ENCODE results near the gene FAM186B. TPM values are rescaled to one million over a fixed set of nuclear protein-coding genes. Genes with fewer than 3 reads are reported as not detected.

The FAM186B gene
- total RNA-seq, 1 donor from 2014 or later = 1.2 TPM

DNA sequence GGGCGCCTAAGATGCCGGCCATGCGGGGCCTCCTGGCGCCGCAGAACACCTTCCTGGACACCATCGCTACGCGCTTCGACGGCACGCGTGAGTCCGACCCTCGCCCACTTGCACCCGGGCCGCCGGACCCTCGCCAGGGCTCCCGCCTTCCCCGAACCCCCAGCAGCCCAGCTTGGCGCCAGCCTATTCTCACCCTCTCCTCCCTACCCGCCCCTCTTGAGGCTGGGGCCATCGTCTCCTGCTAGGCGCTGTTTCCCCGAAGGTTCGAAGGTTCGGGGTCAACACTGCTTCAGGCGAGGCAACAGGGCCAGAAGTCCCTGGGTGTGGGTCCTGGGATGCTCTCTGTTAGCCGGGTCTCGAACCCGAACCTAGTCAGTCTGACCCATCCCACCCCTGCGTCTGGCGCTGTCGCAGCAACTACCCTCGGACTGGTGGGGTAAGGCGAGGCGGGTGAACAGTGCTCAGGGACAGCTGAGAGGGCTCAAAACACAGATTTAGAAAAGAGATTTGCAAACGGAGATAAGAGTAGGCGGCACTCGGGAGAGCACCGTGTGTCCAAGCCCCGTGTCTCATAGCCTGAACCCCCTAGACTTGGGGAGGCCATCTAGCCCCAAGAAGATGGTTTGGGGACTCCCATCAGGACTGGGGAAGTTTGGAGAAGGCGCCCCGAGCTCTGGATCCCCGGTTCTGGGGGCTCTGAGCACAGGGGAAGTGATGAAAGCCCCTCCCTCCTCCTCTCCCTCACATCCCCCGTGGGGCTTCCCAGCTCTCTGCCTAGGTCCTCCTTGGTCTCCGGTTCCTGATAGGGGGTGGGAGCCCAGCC, 65.8 kb downstream of the FAM186B start:
- ATAC-seq = no peak
- no peak for DNase-seq (ENCODE audit: low spot score)

DNA sequence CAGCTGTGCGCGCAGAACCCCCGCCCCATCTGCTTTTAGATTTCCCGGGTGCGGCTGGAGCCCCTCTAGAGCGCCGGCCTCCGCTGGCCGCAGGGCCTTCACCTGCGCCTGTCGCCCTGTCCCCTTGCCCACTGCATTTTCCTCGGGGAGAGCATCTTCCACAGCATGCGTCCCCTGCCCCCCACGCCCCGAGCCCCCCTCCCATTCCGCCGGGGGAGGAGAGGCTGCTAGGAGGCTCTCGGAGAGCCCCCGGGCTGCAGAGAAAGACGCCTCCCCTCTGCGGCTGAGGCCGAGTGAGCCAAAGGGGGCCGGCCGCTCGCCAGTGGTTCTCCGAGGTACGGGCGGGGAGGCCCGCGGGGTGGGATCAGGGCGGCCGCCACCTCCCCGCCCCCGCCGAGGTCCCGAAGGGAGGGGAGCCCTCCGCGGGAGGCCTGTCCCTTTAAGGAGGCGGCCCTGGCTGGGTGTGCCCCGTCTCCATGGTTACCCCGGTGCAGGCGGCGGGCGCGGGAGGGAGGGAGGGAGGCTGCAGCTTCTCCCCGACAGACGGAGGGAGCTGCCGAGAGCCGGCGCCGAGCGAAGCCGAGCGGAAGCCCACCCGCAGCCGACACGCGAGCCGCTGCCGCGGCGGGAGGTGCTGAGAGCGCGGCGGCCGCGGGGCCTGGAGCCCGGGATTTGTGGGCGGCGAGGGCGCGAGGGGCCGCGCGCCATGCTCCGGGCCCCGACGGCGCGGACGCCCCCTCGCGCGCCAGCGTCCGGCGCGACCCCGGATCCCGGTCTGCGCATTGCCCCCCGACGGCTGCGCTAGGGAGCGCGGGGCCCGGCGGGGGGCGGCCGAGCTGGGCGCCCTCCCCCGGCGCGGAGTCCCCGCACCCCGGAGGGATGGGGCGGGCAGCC, 66.7 kb downstream of the FAM186B start, which contains the start of gene KCNH3:
Gene KCNH3, plus strand, starts transcription at position 521 of the 894 bp plus-strand sequence. CDS start 387 bp downstream, outside the sequence.
- ATAC-seq (peak; percentile 88), DNase-seq (ENCODE audit: low spot score) (peak; percentile 76)

DNA sequence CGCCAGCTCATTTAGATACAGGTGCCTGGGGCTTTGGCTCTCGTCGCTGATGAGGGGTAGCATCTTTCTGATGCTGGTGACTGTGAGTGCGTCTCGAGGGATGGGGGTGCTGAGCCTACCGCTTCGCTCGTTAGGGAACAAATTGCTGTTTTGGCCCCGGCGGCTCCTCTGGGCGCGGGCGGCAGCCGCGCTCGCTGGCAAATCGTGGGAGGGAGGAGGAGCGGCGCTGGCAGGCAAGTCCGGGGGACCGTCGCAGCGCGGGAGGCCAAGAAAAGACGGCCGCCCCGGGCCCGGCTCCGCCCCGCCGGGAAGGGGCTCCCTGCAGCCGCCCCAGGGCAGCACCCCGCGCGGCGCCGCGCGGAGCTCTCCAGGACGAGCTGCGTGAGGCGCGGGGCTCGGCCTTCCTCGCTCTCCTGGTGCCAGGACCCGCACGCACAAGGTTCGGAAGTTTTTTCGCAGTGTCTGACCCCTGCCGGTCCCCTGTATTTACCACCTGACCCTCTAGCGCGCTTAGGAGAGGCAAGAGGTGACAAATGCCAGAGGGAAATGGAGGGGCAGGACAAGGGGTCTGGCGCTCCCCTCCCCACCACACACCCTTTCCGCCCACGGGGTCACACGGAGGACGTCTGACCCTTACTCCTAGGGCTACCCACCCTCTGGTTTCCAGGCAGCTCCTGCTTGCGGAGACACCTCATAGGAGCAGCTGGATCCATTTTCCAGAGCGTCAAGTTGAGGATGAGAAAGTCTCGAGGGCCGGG, 67.5 kb downstream of the FAM186B start:
- DNase-seq (ENCODE audit: low spot score) (no peak), ATAC-seq (peak; percentile 26)

Other genes starting within 250 kb of the FAM186B start
- gene SPATS2, start 238.2 kb downstream of the FAM186B start, total RNA-seq = 5.9 TPM
- gene KCNH3, start 66.6 kb downstream of the FAM186B start, total RNA-seq = 0.13 TPM
- gene MCRS1, start 37.5 kb downstream of the FAM186B start, total RNA-seq = 21.0 TPM
- 6.3 TPM for gene PRPF40B, start 17.9 kb upstream of the FAM186B start, total RNA-seq
- 3.1 TPM for gene FMNL3, start 101.8 kb upstream of the FAM186B start, total RNA-seq
- gene TMBIM6, start 135.9 kb upstream of the FAM186B start, total RNA-seq = 1,081 TPM
- gene NCKAP5L, start 222.8 kb upstream of the FAM186B start, total RNA-seq = 11.3 TPM
- 3.2 TPM for gene BCDIN3D, start 237.5 kb upstream of the FAM186B start, total RNA-seq

All from left lobe of liver (tissue), 2 donors.